ENCODE measurements around the gene HTN1.

GRCh38 chr4:70059149-70059548 is 8.9 kb downstream of the HTN1 start:
- TF ChIP-seq EZH2 (IDR thresholded peaks at IDR 0.05) (no peak), POLR2AphosphoS5 (IDR thresholded peaks at IDR 0.05; ENCODE audit: borderline replicate concordance, low read depth, low read length) (no peak)

Measured in SK-N-MC (cell line).